Mesothelial cell of epicardium (in vitro differentiated cells): ENCODE measurements around the gene HDAC3. TPM values are rescaled to one million over a fixed set of nuclear protein-coding genes. Genes with fewer than 3 reads are reported as not detected.

ENCODE experiments used
- DNase-seq, 2 experiments: peaks; one replicate each; pipeline ENCODE4 v3.0.0; 2021; ENCODE audit warnings: low spot score in 2 of 2; ENCODE audit not compliant: unreplicated experiment in 2 of 2
- H3K27ac Mint-ChIP-seq: 2 replicates; pipeline ENCODE4 v1.8.0; 2021; ENCODE audit warnings: mixed read lengths
- H3K27me3 Mint-ChIP-seq: 2 replicates; pipeline ENCODE4 v1.8.0; 2021; ENCODE audit warnings: low read depth, mixed read lengths
- H3K36me3 Mint-ChIP-seq: 2 replicates; pipeline ENCODE4 v1.8.0; 2021; ENCODE audit warnings: mixed read lengths
- H3K4me1 Mint-ChIP-seq: 2 replicates; pipeline ENCODE4 v1.8.0; 2021; ENCODE audit warnings: mixed read lengths
- H3K4me3 Mint-ChIP-seq: 2 replicates; pipeline ENCODE4 v1.8.0; 2021; ENCODE audit warnings: mild to moderate bottlenecking, moderate library complexity, mixed read lengths
- H3K9me3 Mint-ChIP-seq: 2 replicates; pipeline ENCODE4 v1.8.0; 2021; ENCODE audit warnings: mixed read lengths
- total RNA-seq: library from RNA; stranded (reverse); gene quantifications from 3 replicates; pipeline ENCODE4 v1.2.1, GENCODE V29; 2021
- TF ChIP-seq, protein P1 (sequence below): fragments of 200-600 bp; sonication (generic); IDR thresholded peaks from one replicate; pipeline ENCODE4 v1.5.0; 2021; ENCODE audit warnings: antibody characterized with exemption; ENCODE audit not compliant: unreplicated experiment

Gene HDAC3
- total RNA-seq, 1 donor from 2014 or later, result 108 TPM

DNA sequence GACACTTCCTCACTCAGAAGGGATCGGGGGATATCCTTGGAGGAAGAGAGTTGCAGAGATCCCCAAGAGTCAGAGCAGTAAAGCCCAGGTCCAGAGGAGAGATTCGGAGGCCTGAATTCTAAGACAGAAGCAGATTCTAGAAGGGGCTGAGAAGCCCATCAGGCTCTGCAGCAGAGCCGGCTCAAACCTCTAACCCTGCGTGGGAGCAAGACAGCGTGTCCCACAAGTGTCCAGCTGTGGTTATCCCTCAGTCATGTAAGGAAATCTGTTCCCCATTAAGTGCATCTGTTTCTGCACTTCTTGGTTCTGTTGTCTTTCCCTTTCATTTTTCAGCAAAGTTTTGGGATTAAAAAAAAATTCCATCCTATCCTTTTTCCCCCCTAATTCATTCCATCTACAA is 13.0 kb downstream of the HDAC3 start:
- H3K27ac Mint-ChIP-seq, result no peak overlapping the region
- TF ChIP-seq, protein P1, sequence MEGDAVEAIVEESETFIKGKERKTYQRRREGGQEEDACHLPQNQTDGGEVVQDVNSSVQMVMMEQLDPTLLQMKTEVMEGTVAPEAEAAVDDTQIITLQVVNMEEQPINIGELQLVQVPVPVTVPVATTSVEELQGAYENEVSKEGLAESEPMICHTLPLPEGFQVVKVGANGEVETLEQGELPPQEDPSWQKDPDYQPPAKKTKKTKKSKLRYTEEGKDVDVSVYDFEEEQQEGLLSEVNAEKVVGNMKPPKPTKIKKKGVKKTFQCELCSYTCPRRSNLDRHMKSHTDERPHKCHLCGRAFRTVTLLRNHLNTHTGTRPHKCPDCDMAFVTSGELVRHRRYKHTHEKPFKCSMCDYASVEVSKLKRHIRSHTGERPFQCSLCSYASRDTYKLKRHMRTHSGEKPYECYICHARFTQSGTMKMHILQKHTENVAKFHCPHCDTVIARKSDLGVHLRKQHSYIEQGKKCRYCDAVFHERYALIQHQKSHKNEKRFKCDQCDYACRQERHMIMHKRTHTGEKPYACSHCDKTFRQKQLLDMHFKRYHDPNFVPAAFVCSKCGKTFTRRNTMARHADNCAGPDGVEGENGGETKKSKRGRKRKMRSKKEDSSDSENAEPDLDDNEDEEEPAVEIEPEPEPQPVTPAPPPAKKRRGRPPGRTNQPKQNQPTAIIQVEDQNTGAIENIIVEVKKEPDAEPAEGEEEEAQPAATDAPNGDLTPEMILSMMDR, result no peak
- H3K4me3 Mint-ChIP-seq, result no peak overlapping the region
- no peak for DNase-seq
- H3K9me3 Mint-ChIP-seq, result no peaks in the 10 kb centered on the region
- H3K4me1 Mint-ChIP-seq, result peaks cover 2% of the 10 kb centered on the region
- no peaks in the 10 kb centered on the region for H3K27me3 Mint-ChIP-seq
- H3K36me3 Mint-ChIP-seq, result peaks cover 39% of the 10 kb centered on the region

DNA sequence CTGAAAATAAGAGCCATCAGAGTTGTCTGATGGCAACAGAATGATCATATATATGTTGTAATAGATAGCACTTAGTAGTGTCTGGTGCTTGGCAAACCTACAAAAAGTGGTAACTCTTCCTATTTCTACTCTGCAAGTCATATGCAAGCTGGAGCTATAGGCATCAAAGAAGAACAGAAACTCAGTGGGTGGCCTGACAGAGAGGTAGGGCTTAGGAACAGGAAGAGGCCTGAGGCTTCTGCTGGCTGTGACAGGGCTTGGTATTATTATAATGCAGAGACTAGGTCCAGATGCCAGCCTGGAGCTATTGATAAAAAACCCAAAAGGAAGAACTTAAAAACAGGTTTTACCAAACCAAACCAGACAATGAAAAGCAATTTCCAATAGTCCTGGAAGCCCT is 13.5 kb downstream of the HDAC3 start:
- Mint-ChIP-seq H3K27ac (no peak overlapping the region), H3K27me3 (no peaks in the 10 kb centered on the region)

DNA sequence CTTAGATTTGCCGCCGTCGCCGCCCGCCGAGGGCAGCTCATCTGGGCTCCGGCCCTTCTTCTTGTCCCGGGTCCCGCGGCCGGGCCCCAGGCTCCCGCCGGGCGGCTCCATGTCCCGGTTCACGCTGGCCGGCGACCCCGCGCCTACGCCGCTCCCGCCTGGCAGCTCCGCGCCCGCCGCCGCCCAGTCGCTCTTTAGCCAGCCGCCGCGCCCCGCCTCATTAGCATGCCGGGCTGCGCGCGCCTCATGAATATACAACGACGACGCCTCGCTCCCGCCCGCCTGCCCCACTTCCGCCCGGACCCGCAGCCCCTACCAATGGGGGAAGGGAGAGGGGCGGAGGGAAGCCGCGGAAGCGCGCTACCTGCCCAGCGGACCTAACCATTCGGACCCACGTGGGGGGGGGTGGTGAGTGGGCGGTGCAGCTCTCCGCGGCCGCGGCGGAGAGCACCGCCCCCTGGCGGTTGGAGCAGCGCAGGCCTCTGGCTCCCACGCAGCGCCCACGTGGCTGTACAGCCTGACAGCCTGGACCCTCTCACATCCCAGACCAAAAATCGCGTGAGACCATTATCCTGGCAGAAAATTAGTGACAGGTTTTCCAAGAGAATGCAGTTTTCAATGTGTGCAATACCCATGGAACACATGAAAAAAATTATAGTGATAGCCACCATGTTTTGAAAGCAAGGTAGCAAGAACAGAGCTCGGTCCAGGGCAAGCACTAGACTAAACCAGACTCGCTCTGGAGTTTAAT is 17.7 kb downstream of the HDAC3 start, which contains the start of gene DIAPH1:
TSS of gene DIAPH1 (minus strand) at position 197 of the 751 bp plus-strand sequence. CDS start at position 111, 86 bp downstream.
- Mint-ChIP-seq H3K27ac (peak within 1 kb of the TSS; percentile 92), H3K36me3 (peaks cover 15% of the 10 kb centered on the region), H3K27me3 (no peaks in the 10 kb centered on the region), H3K4me1 (peaks cover 24% of the 10 kb centered on the region), H3K9me3 (no peaks in the 10 kb centered on the region), H3K4me3 (peak within 1 kb of the TSS; percentile 89)
- TF ChIP-seq, protein P1, result peak; percentile 96
- peak; percentile 96 to 98 for DNase-seq

More for the DNA sequence above, 13.5 kb downstream of the HDAC3 start:
- peaks cover 37% of the 10 kb centered on the region for H3K36me3 Mint-ChIP-seq
- H3K9me3 Mint-ChIP-seq, result no peaks in the 10 kb centered on the region
- DNase-seq, result no peak
- no peak overlapping the region for H3K4me3 Mint-ChIP-seq
- peaks cover 3% of the 10 kb centered on the region for H3K4me1 Mint-ChIP-seq
- TF ChIP-seq, protein P1, result no peak

DNA sequence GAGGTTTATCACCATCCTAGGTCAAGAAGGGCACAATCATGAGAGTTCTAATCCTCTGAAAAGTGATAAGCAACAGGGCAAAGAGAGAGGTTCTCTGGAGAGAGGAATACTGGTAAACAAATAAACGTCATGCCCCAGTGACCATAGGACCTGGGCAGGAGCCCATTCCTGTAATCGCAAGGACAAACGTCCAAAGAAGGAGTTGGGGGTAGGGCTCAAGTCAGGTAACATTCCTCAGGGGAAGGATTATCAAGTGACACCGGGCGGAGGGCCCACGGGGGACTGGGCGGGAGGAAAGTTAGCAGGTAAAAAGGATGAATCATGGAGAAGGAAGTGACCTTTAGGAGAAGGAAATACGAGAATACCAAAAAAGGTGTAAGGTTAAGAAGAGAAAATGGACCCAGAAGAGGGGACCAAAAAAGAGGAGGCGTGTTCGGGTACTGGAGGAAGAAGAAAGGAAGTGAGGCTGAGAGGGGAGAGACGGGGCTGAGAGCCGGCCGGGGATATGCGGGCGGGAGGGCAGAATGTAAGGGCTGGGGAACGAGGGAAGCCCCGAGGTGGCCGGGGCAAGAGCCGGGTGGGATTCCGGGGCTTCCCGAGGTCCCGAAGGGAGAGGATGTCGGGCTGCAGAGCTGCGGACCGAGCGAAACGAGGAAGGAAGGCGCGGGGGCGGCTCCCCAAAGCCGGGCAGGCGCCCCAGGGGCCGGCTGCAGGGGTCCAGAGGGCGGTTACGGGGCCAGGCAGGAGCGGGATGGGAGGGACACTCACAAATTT is 18.4 kb downstream of the HDAC3 start:
- DNase-seq, result peak in 1 of 2 experiments; percentile 55
- Mint-ChIP-seq H3K27ac (peak overlapping the region; percentile 92), H3K36me3 (peaks cover 9% of the 10 kb centered on the region), H3K9me3 (no peaks in the 10 kb centered on the region), H3K4me3 (peak overlapping the region; percentile 89), H3K4me1 (peaks cover 24% of the 10 kb centered on the region), H3K27me3 (no peaks in the 10 kb centered on the region)
- TF ChIP-seq, protein P1, result no peak

DNA sequence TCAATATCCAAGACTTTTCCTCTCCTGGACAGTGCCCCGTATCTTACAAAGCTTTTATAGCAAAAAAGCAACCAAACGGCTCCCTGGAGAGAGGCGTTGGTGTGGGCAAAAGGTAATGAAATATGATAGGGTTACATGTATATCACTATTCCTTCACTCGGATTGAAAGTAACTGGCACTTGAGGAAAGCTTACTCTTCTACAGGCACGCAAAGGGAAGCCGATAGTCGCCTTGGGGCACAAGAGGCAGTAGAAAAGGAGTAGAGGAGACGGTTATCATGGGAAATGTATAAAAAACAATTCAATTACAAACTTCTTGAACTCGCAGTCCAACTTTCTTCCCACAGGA is 19.0 kb downstream of the HDAC3 start:
- Mint-ChIP-seq H3K4me3 (peak overlapping the region; percentile 89), H3K4me1 (peaks cover 24% of the 10 kb centered on the region), H3K36me3 (peaks cover 7% of the 10 kb centered on the region), H3K9me3 (no peaks in the 10 kb centered on the region), H3K27ac (peak overlapping the region; percentile 92), H3K27me3 (no peaks in the 10 kb centered on the region)
- TF ChIP-seq, protein P1, result no peak
- no peak for DNase-seq
